Uterus (tissue), 2 donors: Measurements from ENCODE around the gene EPHX1.

Source experiments
- CTCF ChIP-seq, 4 experiments: fragments of 200-600 bp in 2 of 4; fragments of 450-650 bp in 2 of 4; sonication (generic) in 2 of 4; IDR thresholded peaks; one replicate each; pipeline ENCODE4 v1.5.1; 2016 to 2019; ENCODE audit warnings: antibody characterized with exemption in 4 of 4, mild to moderate bottlenecking in 2 of 4, moderate library complexity in 1 of 4
- POLR2A ChIP-seq, 2 donors: fragments of 450-650 bp; IDR thresholded peaks; one replicate each; pipeline ENCODE4 v1.6.1; 2016; ENCODE audit warnings: antibody characterized with exemption in 2 of 2, mild to moderate bottlenecking in 1 of 2, moderate library complexity in 1 of 2

DNA sequence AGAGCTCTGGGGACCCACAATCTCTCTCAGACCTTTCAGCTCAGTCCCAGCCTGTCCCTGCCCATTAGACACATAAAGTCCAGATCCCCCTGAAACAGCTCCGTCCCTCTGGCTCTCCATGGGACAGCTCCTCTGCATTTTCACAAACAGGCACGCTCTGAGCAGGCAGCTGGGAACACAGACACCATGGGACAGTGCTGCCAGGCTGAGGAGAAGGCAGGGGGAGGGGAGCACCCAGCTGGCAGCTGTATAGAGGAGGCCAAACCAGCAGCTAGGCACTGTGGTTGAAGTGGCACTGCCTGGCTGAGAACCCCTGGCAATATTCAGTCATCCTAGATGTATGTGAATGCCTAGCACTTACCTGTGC is 70.3 kb downstream of the EPHX1 start:
- no peak for TF ChIP-seq CTCF (IDR thresholded peaks at IDR 0.05)
- no peak for TF ChIP-seq POLR2A (IDR thresholded peaks at IDR 0.05)
